ENCODE data around the gene ATF1.
A peak's percentile ranks its signal among the peaks of the same experiment; 100 is the strongest.

Gene ATF1

DNA sequence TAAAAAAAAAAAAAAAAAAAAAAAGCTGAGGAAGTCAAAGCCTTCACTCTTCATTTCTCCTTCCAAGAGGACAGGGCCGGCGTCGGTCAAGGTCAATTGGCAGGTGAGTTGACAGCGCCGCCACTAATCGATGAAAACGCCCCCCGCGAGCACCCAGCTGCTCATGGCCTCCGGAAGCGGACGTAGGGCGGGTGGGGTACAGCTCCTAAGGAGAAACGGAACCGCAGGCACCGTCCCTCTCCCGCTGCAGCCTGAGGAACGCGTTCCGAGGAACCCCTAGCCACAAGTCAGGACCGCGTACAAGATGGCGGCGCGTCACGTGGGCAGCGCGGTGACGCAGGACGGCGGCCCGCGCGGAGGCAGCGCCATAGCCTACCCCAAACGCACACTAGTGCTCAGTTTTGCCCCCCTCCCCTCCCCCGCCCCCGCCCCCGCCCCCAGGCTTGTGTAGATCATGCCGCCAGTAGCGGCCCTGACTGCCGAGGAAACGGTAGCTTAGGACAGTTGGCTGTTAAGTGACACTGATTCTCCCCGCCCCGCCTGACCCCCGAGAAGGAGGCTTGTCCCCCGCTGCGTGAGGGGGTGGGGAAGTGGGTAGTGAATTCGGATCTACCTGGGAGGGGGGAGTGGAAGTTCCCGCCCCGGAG, at the start of gene ATF1:
ATF1 (plus strand) TSS at position 463 of the 647 bp plus-strand sequence. CDS start 16,045 bp downstream, outside the sequence.
- peak; percentile 79 to 85 (median 83) for DNase-seq (ENCODE audit: low read depth in 2 of 3, low spot score in 1 of 3)

DNA sequence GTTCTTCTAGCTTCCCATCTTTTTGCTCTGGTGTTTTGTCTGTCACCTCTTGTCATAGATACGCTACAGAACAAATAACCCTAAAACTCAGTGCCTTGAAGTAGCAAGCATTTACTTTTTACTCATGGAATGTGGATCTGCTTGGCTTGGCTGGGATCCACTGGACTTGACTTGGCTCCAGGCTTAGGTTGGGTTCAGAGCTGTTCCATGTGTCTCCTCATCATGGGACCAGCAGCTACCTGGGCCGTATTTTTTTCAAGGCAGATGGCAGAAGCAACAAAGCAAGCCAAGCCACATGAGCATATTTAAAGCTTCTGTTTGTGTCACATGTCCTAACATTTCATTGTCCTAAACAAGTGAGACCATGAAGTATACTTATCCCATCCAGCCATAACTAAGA, 48.7 kb upstream of the ATF1 start:
- no peak for DNase-seq (ENCODE audit: low read depth in 2 of 3, low spot score in 1 of 3)

DNA sequence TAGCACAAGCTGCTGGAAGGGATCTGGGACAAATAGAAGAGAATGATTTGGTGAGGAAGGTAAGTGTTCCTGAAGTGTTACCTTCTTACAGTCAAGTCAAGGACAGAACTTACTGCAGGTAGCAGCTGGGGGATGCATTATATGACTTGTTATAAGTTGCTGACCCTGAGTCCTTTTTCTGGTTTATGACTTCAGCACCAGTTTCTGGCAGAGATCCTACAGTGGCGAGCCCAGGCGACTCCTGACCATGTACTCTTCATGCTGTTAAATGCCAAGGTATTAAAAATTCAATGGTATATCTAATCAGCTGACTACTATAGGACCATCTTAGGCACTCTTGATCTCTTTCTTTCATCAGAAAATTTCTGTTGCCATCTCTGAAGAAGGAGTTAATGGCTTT, 45.1 kb upstream of the ATF1 start:
- DNase-seq (ENCODE audit: low read depth in 2 of 3, low spot score in 1 of 3): no peak

DNA sequence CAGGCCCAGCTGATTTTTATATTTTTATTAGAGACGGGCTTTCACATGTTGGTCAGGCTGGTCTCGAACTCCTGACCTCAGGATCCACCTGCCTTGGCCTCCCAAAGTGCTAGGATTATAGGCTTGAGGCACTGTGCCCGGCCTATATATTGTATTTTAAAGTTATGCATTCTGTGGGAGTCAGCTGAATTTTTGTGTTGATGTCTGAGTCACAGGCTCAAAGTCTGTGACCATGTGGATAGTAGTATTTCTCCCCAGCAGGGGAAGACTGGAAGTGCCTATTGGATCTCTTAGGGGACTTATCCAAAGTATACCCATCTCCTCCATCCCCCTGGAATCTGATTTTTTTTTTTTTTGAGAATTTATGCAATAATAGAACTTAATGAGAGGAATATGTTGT, 43.8 kb upstream of the ATF1 start:
- DNase-seq (ENCODE audit: low read depth in 2 of 3, low spot score in 1 of 3): no peak

DNA sequence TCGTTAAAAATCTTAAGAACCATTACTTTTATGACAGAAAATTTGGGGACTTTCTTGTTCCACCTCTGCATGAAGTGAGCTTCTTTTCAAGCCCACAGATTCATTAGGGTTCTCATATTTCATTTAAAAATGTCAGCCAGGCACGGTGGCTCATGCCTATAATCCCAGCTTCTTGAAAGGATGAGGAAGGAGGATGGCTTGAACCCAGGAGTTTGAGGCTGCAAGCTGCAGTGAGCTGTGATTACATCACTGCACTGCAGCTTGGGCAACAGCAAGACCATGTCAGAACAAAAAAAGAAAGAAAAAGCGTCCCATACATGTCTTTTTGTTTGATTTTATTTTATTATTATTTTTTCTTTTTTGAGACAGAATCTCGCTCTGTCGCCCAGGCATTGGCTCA, 43.4 kb upstream of the ATF1 start:
- no peak for DNase-seq (ENCODE audit: low read depth in 2 of 3, low spot score in 1 of 3)

GRCh38 chr12:50723865-50724264, 40.0 kb upstream of the ATF1 start:
- no peak for DNase-seq (ENCODE audit: low read depth in 2 of 3, low spot score in 1 of 3)

GRCh38 chr12:50725011-50725942, 38.6 kb upstream of the ATF1 start:
- DNase-seq (ENCODE audit: low read depth in 2 of 3, low spot score in 1 of 3): no peak

GRCh38 chr12:50727466-50727865, 36.4 kb upstream of the ATF1 start:
- no peak for DNase-seq (ENCODE audit: low read depth in 2 of 3, low spot score in 1 of 3)

DNA sequence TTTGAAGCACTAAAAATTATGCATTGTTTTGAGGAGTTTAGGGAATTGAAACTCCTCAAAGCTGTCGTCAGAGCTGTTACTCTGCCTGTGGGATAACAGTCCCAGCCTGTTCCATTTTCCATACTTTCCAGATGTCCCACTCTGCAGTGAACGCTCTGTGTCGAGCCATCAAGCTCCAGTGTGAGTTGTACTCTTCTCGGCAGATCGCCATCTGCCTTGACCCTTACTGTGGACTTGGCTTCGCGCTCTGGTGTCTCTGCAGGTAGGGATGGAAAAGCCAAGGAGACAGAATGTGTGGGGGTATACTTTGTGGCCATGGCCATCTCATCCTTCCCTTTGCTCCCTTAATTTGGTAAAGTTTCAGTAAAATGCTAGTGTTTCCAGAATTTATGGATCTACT, 35.5 kb upstream of the ATF1 start:
- DNase-seq (ENCODE audit: low read depth in 2 of 3, low spot score in 1 of 3): no peak

- no peak for DNase-seq (ENCODE audit: low read depth in 2 of 3, low spot score in 1 of 3)
Measured at GRCh38 chr12:50728841-50729240, 35.1 kb upstream of the ATF1 start.

DNA sequence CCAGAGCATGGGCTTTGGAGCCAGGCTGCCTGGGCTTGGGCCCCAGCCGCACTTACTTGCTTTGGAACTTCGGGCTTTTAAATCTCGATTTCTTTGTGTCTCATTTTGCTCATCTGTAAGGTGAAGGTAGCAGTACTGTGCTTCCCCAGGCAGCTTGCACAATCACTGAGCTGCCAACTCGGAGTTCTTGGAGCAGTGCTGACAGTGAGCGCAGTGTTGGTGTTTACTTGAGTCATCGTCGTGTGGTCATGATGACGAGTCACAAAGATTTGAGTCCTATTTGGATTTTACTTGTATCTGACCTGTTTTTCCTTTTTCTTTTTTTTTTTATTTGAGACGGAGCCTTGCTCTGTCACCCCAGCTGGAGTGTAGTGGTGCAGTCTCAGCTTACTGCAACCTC, 31.3 kb upstream of the ATF1 start:
- no peak for DNase-seq (ENCODE audit: low read depth in 2 of 3, low spot score in 1 of 3)

DNA sequence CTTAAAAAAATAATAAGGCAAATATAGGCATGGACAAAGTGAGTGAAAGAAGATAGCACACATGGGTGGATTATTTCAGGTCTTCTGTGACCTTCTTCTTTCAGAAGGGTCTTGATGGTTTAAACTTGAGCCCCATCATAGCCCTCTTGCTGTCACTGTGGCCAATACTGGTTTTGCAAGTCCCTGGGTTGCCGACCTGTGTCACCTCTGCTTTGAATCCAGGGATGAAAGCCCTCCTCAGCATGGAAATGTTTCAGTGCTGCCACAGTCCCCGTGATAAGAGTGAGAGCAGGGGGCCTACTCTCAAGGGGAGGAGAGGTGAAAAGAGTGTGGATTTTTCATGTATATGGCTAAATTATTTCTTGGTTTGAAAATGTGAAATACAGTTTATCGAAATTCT, 30.2 kb upstream of the ATF1 start:
- DNase-seq (ENCODE audit: low read depth in 2 of 3, low spot score in 1 of 3): no peak

DNA sequence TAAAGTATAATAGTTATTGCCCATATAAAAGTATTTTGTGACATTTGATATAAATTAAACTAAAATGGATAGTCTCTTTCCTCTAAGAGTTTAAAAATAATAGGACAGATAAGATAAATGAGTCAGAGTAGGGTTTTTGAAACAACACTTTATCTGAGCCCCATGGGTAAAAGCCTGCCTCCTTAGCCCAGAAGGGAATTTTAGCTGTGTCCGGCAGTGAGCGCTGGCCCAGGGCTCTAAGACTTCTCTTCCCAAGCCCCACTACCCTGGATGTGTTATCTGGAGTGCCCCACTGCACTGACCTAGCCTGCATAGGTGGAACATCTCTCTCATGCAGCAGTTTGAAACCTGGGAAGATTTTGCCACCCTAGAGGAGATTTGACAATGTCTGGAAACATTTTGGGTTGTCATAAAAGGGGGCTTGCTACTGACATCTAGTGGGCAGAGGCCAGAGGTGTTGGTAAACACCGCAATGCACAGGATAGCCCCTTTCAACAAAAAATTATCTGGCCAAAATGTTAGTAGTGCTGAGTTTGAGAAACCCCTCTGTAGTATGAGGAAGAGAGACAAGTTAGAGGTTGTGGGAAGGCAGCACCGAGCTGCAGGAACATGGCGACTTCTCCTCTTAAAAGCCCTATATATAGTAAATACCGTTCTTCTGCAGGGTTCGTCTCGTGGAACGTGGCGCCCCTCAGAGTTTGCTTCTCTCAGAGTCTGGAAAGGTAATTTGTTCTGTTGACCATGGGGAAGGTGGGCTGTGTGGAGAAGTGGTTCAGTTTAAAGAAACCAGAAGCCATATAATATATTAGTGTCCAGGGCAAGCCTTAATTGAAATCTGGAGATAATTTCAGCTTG, 29.3 kb upstream of the ATF1 start:
- DNase-seq (ENCODE audit: low read depth in 2 of 3, low spot score in 1 of 3): peak in 1 of 3 donors; percentile 2

GRCh38 chr12:50739611-50740010, 24.3 kb upstream of the ATF1 start:
- no peak for DNase-seq (ENCODE audit: low read depth in 2 of 3, low spot score in 1 of 3)

DNA sequence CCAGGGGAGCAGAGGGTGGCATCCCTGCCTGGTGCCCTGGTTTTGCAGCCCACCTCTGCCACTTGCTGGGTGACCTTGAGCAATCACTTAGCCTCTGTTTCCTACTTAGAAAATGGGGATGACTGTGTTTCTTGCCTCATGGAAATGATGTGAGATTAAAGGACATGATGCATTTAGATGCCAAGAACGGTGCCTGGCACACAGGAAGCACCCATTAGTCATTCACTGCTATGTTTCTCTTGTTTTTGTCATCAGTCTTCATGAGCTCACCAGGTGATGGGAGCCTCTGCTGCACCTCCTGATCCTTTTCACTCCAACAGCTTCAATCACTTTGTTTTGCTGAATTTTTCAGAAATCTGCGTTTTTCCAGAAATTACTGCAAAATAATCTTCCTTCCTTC, 23.6 kb upstream of the ATF1 start:
- no peak for DNase-seq (ENCODE audit: low read depth in 2 of 3, low spot score in 1 of 3)

DNA sequence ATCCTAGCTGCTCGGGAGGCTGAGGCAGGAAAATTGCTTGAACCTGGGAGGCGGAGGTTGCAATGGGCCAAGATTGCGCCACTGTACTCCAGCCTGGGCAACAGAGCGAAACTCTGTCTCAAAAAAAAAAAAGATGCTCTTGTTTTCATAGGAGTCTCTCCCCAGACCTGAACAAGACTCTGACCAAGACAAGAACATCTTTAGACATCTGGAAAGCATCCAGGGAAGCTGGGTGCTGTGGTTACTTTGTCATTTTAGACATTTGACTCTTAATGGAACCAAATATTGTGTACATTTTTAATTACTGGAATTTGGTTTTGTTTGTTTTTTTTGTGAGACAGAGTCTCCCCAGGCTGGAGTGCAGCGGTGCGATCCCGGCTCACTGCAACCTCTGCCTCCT, 21.1 kb upstream of the ATF1 start:
- DNase-seq (ENCODE audit: low read depth in 2 of 3, low spot score in 1 of 3): no peak

DNA sequence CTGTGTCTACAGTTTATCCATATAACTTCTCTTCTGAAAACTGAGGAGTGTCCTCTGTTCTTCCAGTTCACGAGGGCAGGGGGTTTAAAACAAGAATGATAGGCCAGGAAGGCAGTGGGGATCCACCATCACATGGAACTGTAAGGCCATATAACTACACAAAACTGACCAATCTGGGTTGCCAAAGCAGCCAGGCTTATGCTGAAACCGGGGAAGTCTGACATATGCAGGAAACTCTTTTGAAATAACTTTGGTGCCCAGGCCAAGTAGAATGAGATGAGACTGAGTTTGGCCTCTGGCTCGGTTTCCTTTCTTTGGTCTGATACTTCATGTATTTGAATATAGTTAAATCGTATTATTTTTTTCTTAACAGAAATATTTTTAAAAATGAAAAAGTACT, 18.0 kb upstream of the ATF1 start:
- no peak for DNase-seq (ENCODE audit: low read depth in 2 of 3, low spot score in 1 of 3)

- no peak for DNase-seq (ENCODE audit: low read depth in 2 of 3, low spot score in 1 of 3)
Measured at GRCh38 chr12:50746431-50746830, 17.5 kb upstream of the ATF1 start.

DNA sequence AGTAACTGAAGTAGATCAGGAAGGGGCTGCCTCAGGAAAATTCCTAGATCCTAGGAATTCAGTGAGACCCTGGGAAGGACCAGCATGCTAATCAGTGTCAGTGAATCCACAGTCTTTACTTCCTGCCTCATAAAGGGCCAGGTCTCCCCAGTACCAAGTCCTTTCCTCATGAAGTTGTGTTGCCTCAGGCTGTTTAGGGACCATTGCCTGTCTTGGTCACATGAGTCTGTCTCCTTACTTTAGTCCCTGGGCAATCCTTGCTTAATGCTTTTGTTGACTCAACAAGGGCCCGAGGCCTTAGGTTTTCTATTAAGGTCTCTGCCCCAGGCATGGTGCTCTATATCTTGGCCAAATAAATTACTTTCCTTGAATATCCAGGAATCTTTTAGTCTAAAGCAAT, 16.1 kb upstream of the ATF1 start:
- no peak for DNase-seq (ENCODE audit: low read depth in 2 of 3, low spot score in 1 of 3)

DNA sequence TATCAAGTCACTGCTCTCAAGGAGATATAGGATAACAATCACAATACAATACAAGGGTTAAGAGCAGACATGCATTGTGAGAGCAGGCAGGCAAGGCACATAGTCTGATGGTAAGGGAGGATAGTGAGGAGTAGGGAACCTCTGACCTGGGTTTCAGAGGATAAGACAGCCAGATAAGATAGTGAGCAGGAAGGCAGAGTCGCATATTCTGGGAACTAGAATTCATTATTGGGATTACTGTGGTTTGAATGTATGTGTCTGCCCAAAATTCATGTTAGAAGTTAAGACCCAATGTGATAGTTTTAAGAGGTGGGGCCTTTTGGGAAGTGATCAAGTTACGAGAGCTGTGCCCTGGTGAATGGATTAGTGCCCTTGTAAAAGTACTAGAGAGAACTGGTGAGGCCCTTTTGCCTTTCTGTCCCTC, 14.4 kb upstream of the ATF1 start:
- DNase-seq (ENCODE audit: low read depth in 2 of 3, low spot score in 1 of 3): no peak

DNA sequence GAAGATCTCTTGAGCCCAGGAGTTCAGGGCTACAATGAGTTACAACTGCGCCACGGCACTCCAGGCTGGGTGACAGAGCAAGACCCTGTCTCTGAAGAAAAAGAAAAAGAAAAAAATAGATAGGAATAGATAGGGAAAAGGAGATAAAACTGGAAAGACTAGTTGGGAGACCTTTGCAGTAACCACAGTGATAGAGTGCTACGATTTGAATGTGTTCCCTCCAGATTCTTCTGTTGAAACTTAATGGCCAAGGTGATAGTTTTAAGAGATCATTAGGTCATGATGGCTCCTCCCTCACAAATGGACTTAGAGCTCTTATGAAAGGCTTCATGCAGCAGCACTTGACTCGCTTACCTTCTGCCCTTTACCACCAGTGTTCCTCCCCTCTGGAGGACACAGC, 13.5 kb upstream of the ATF1 start:
- no peak for DNase-seq (ENCODE audit: low read depth in 2 of 3, low spot score in 1 of 3)

Data from stimulated activated CD4-positive, alpha-beta T cell treated with anti-CD3 and anti-CD28 coated beads, Interleukin-12 subunit alpha, Interleukin-12 subunit beta, amount 100 ng/mL, for 48 hours (primary cell).